Measurements from ENCODE around the gene SLC6A3. TPM values are rescaled to one million over a fixed set of nuclear protein-coding genes. Genes with fewer than 3 reads are reported as not detected.

Gene SLC6A3
- total RNA-seq, 4 donors from 2014 or later, result 0.07 to 0.15 TPM; not detected in 2

DNA sequence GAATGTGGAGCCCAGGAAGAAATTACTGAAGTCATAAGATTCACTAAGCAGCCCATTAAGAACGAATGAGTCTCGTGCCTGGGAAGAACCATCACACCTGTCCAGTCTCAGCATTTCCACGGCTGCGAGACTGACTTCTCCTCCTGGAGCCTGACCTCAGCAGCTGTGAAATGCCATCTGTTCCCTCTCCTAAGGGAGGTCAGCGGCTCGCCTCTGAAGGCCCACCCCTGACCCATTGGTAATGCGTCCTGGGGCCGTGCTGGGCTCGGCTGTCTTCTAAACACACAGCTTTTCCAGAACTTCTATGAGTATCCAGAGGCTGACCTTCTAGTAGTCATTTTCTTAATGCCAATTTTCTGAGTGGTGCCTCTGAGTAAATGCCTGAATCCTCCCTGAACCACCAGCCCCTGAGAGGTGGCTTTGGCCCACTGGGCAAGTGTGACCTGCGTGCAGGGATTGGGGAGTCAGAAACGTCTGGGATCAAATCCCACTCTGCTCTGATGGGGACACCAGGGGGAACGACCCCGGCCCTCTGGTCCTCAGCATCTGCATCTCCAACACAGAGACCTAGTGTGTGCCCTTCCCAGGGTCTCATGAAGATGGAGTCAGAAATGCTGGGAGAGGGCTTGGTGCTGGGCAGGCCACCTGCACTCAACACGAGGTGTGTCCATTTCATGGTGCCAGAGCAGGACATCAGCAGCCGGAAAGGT lies 5.7 kb downstream of the SLC6A3 start:
- intact Hi-C loops (cut with DNase I; ENCODE audit: low total_unique reads), result no loop called here
- Histone ChIP-seq H3K27me3 (peaks cover 0 to 25% of the 10 kb centered on the region in 2 donors), H3K36me3 (no peaks in the 10 kb centered on the region), H3K4me1 (peaks cover 0 to 1% of the 10 kb centered on the region in 2 donors), H3K4me3 (no peak overlapping the region), H3K9me3 (no peaks in the 10 kb centered on the region), H3K27ac (no peak overlapping the region)
- TF ChIP-seq, protein P1, sequence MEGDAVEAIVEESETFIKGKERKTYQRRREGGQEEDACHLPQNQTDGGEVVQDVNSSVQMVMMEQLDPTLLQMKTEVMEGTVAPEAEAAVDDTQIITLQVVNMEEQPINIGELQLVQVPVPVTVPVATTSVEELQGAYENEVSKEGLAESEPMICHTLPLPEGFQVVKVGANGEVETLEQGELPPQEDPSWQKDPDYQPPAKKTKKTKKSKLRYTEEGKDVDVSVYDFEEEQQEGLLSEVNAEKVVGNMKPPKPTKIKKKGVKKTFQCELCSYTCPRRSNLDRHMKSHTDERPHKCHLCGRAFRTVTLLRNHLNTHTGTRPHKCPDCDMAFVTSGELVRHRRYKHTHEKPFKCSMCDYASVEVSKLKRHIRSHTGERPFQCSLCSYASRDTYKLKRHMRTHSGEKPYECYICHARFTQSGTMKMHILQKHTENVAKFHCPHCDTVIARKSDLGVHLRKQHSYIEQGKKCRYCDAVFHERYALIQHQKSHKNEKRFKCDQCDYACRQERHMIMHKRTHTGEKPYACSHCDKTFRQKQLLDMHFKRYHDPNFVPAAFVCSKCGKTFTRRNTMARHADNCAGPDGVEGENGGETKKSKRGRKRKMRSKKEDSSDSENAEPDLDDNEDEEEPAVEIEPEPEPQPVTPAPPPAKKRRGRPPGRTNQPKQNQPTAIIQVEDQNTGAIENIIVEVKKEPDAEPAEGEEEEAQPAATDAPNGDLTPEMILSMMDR (IDR thresholded peaks at IDR 0.05), result no peak
- TF ChIP-seq POLR2A (IDR thresholded peaks at IDR 0.05), result no peak
- no peak for DNase-seq

DNA sequence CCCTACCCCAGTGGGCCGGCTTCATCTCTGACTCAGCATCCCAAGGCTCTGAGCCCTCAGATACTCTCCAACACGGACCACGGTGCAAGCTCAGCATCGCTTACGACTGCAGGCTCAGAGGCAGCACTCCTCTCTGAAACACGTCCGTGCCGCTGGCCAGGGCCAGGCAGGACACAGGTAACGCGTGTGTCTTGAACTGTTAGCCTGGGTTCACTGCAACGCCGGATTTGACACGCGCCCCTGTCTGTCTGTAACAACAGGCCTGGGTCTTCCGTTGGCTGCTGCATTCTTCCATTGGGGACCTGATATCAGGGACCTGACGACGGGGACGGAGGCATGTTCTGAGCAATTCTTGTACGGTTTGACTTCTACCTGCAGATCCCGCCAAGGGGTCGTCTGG lies 6.4 kb downstream of the SLC6A3 start:
- Histone ChIP-seq H3K4me3 (no peak overlapping the region), H3K27me3 (peaks cover 0 to 20% of the 10 kb centered on the region in 2 donors), H3K4me1 (no peaks in the 10 kb centered on the region), H3K36me3 (no peaks in the 10 kb centered on the region), H3K9me3 (no peaks in the 10 kb centered on the region), H3K27ac (no peak overlapping the region)
- intact Hi-C loops (cut with DNase I; ENCODE audit: low total_unique reads), result no loop called here
- no peak for DNase-seq
- TF ChIP-seq, protein P1 (IDR thresholded peaks at IDR 0.05), result no peak
- TF ChIP-seq POLR2A (IDR thresholded peaks at IDR 0.05), result no peak

GRCh38 chr5:1437876-1438559 lies 7.2 kb downstream of the SLC6A3 start:
- Histone ChIP-seq H3K4me3 (no peak overlapping the region), H3K36me3 (no peaks in the 10 kb centered on the region), H3K27ac (no peak overlapping the region), H3K9me3 (no peaks in the 10 kb centered on the region), H3K4me1 (no peaks in the 10 kb centered on the region), H3K27me3 (peaks cover 0 to 12% of the 10 kb centered on the region in 2 donors)
- DNase-seq, result no peak
- intact Hi-C loops (cut with DNase I; ENCODE audit: low total_unique reads), result no loop called here
- no peak for TF ChIP-seq POLR2A (IDR thresholded peaks at IDR 0.05)
- TF ChIP-seq, protein P1 (IDR thresholded peaks at IDR 0.05), result no peak

DNA sequence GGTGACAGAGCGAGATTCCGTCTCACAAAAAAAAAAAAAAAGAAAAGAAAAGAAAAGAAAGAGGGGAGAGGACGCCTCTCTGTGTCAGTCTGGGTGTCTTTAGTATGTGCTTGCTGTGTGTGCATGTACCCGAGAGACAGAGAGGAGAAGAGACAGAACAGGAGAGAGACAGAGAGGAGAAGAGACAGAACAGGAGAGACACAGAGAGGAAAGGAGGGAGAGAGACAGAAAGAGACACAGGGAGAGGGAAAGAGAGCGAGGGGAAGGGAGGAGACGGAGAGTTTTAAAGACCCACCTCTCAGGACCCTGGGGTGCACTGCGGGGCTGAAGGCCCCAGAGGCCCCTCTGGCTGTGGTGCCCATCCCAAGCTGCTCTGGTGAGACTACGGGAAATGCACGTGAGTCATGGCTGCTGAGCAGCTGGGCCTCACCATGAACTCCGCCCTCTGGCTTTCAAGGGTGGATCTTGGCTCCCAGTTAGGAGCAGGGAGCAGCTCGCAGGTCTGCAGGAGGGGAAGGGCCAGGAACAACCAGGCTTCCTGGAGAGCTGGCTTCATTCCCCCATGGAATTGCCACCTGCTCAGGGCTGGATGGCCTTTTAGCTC lies 7.9 kb downstream of the SLC6A3 start:
- DNase-seq, result no peak
- Histone ChIP-seq H3K4me1 (no peaks in the 10 kb centered on the region), H3K36me3 (no peaks in the 10 kb centered on the region), H3K4me3 (no peak overlapping the region), H3K9me3 (no peaks in the 10 kb centered on the region), H3K27me3 (peaks cover 0 to 8% of the 10 kb centered on the region in 2 donors), H3K27ac (no peak overlapping the region)
- no peak for TF ChIP-seq POLR2A (IDR thresholded peaks at IDR 0.05)
- TF ChIP-seq, protein P1 (IDR thresholded peaks at IDR 0.05), result no peak
- intact Hi-C loops (cut with DNase I; ENCODE audit: low total_unique reads), result no loop called here

GRCh38 chr5:1436681-1437080 lies 8.6 kb downstream of the SLC6A3 start:
- Histone ChIP-seq H3K4me3 (no peak overlapping the region), H3K9me3 (no peaks in the 10 kb centered on the region), H3K27me3 (peaks cover 0 to 1% of the 10 kb centered on the region in 2 donors), H3K36me3 (no peaks in the 10 kb centered on the region), H3K4me1 (no peaks in the 10 kb centered on the region), H3K27ac (no peak overlapping the region)
- TF ChIP-seq, protein P1 (IDR thresholded peaks at IDR 0.05), result no peak
- no peak for TF ChIP-seq POLR2A (IDR thresholded peaks at IDR 0.05)
- no peak for DNase-seq
- intact Hi-C loops (cut with DNase I; ENCODE audit: low total_unique reads), result no loop called here

Data from uterus (tissue), 4 donors.